NB4 (cell line): Measurements from ENCODE around the gene EVA1A.

Source experiments
- DNase-seq: peaks from one replicate; pipeline ENCODE4 v3.0.0; 2010; ENCODE audit warnings: low read depth
- H3K4me3 ChIP-seq: one replicate; pipeline ENCODE4 v1.5.1; 2011; ENCODE audit warnings: mild to moderate bottlenecking, low read depth, low read length, moderate library complexity
- CTCF ChIP-seq: IDR thresholded peaks from one replicate; pipeline ENCODE4 v1.5.1; 2012; ENCODE audit warnings: low read depth, low read length
- MAX ChIP-seq: IDR thresholded peaks from 2 replicates; pipeline ENCODE4 v1.6.1; 2011; ENCODE audit warnings: low read depth, low read length
- MYC ChIP-seq: IDR thresholded peaks from 2 replicates; pipeline ENCODE4 v1.6.1; 2011; ENCODE audit warnings: low read depth, low read length
- POLR2A ChIP-seq: IDR thresholded peaks from 2 replicates; pipeline ENCODE4 v1.6.1; 2011; ENCODE audit warnings: mild to moderate bottlenecking; ENCODE audit not compliant: insufficient read length; ENCODE audit errors: extremely low read depth

The EVA1A gene

DNA sequence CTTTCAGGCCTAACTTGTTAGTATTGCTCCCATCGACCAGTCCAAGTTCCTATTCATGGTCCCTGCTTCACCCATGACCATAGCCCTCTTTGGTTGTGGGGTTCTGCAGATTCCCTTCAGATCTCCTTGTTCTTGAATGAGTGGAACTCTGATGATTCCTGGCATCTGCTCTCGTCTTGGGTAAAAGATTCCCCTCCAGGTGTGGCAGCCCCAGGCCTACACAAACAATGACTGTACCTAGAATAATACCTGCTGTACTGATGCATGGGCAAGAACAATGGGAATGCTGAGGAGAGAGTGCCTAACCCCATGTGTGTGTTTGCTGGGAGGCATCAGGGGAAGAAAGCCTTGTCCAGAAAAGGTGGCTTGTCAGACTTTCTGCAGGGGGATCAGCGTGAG is 46.7 kb upstream of the EVA1A start:
- TF ChIP-seq CTCF (no peak), MYC (no peak), MAX (no peak), POLR2A (no peak)
- DNase-seq: no peak

DNA sequence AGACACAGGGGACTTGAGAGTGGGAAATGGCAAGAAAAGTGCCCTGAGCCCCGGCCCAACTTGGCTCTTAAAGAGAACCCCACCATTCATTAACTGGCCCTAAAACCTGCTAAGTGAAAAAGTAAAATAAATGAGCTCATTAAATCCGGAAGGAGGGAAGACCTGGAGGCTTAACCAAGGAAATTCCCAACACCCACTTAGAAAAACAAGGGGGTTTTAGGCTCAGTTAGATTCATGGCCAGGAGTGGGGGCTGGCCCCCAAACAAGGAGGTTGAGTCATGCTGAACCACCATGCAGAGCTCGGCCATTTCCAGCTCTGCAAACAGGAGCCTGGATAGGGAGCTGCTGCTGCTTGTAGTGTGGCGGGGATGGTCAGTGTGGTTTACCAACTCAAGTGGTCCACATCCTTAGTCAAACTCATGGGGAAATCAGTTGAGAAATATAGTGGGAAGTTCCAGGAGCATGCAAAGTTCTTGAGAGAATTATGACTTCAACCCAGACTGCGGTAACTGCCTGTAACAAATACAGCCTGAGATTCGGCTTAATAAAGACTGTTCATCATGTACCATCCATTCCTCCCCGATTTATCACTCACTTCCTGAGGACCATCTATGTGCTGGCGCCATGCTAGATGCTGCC is 46.1 kb upstream of the EVA1A start:
- TF ChIP-seq MYC (no peak), MAX (no peak), CTCF (no peak), POLR2A (no peak)
- no peak overlapping the region for H3K4me3 ChIP-seq
- peak; percentile 70 for DNase-seq

More for the DNA sequence above, 46.7 kb upstream of the EVA1A start:
- no peak overlapping the region for H3K4me3 ChIP-seq

- no peak overlapping the region for H3K4me3 ChIP-seq
- DNase-seq: no peak
- no peak for TF ChIP-seq MAX
- no peak for TF ChIP-seq MYC
- no peak for TF ChIP-seq POLR2A
- TF ChIP-seq CTCF: no peak
Observed at GRCh38 chr2:75605770-75606529, 45.2 kb upstream of the EVA1A start.

- no peak for TF ChIP-seq CTCF
- no peak overlapping the region for H3K4me3 ChIP-seq
- peak; percentile 25 for DNase-seq
Observed at GRCh38 chr2:75604484-75604883, 43.7 kb upstream of the EVA1A start.

- TF ChIP-seq CTCF (no peak), MAX (no peak), POLR2A (no peak), MYC (no peak)
- no peak overlapping the region for H3K4me3 ChIP-seq
- DNase-seq: no peak
Observed at GRCh38 chr2:75603477-75603876, 42.7 kb upstream of the EVA1A start.
